ENCODE measurements around the gene ITIH3. TPM values are rescaled to one million over a fixed set of nuclear protein-coding genes. Genes with fewer than 3 reads are reported as not detected.

Gene ITIH3
- total and polyA plus RNA-seq, 10 of the 15 experiments (the other 5 are each of a cell fraction or from before 2014, with no cell fraction given), result 0.07 to 0.17 (median 0.15) TPM; not detected in 7

- no peaks in the 10 kb centered on the region for H3K4me1 ChIP-seq (ENCODE audit: control insufficient read depth, insufficient read depth, low read length)
- H3K4me3 ChIP-seq, result no peak within 1 kb of the TSS
- H4K20me1 ChIP-seq (ENCODE audit: control insufficient read depth, insufficient read depth), result no peaks in the 10 kb centered on the region
- TF ChIP-seq SIX5 (IDR thresholded peaks at IDR 0.05; ENCODE audit: low read depth, low read length, severe bottlenecking), result no peak
- no peak for TF ChIP-seq MTA2 (IDR thresholded peaks at IDR 0.05; ENCODE audit: low read depth)
- no peak for TF ChIP-seq CREM (IDR thresholded peaks at IDR 0.05; ENCODE audit: low read depth)
- TF ChIP-seq SREBF1 (IDR thresholded peaks at IDR 0.05; ENCODE audit: low read length), result no peak
- TF ChIP-seq GABPA (IDR thresholded peaks at IDR 0.05; ENCODE audit: low read depth), result no peak
- no peak for TF ChIP-seq PBX3 (IDR thresholded peaks at IDR 0.05; ENCODE audit: insufficient replicate concordance, low read depth, low read length)
- no peak for TF ChIP-seq EGR1 (IDR thresholded peaks at IDR 0.05; ENCODE audit: borderline replicate concordance in 1 of 2, low read depth in 2 of 2, low read length in 2 of 2)
- TF ChIP-seq, protein P1, sequence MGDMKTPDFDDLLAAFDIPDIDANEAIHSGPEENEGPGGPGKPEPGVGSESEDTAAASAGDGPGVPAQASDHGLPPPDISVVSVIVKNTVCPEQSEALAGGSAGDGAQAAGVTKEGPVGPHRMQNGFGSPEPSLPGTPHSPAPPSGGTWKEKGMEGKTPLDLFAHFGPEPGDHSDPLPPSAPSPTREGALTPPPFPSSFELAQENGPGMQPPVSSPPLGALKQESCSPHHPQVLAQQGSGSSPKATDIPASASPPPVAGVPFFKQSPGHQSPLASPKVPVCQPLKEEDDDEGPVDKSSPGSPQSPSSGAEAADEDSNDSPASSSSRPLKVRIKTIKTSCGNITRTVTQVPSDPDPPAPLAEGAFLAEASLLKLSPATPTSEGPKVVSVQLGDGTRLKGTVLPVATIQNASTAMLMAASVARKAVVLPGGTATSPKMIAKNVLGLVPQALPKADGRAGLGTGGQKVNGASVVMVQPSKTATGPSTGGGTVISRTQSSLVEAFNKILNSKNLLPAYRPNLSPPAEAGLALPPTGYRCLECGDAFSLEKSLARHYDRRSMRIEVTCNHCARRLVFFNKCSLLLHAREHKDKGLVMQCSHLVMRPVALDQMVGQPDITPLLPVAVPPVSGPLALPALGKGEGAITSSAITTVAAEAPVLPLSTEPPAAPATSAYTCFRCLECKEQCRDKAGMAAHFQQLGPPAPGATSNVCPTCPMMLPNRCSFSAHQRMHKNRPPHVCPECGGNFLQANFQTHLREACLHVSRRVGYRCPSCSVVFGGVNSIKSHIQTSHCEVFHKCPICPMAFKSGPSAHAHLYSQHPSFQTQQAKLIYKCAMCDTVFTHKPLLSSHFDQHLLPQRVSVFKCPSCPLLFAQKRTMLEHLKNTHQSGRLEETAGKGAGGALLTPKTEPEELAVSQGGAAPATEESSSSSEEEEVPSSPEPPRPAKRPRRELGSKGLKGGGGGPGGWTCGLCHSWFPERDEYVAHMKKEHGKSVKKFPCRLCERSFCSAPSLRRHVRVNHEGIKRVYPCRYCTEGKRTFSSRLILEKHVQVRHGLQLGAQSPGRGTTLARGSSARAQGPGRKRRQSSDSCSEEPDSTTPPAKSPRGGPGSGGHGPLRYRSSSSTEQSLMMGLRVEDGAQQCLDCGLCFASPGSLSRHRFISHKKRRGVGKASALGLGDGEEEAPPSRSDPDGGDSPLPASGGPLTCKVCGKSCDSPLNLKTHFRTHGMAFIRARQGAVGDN (IDR thresholded peaks at IDR 0.05), result no peak
- TF ChIP-seq, protein P2, sequence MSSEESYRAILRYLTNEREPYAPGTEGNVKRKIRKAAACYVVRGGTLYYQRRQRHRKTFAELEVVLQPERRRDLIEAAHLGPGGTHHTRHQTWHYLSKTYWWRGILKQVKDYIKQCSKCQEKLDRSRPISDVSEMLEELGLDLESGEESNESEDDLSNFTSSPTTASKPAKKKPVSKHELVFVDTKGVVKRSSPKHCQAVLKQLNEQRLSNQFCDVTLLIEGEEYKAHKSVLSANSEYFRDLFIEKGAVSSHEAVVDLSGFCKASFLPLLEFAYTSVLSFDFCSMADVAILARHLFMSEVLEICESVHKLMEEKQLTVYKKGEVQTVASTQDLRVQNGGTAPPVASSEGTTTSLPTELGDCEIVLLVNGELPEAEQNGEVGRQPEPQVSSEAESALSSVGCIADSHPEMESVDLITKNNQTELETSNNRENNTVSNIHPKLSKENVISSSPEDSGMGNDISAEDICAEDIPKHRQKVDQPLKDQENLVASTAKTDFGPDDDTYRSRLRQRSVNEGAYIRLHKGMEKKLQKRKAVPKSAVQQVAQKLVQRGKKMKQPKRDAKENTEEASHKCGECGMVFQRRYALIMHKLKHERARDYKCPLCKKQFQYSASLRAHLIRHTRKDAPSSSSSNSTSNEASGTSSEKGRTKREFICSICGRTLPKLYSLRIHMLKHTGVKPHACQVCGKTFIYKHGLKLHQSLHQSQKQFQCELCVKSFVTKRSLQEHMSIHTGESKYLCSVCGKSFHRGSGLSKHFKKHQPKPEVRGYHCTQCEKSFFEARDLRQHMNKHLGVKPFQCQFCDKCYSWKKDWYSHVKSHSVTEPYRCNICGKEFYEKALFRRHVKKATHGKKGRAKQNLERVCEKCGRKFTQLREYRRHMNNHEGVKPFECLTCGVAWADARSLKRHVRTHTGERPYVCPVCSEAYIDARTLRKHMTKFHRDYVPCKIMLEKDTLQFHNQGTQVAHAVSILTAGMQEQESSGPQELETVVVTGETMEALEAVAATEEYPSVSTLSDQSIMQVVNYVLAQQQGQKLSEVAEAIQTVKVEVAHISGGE (CRISPR knock-in tag; IDR thresholded peaks at IDR 0.05), result no peak
- TF ChIP-seq STAT3 (IDR thresholded peaks at IDR 0.05; ENCODE audit: low read depth, low read length), result no peak
- no peaks in the 10 kb centered on the region for H3K9me3 ChIP-seq (replicated peaks; ENCODE audit: control insufficient read depth, insufficient read depth, low read length)
- no peak within 1 kb of the TSS for H3K9ac ChIP-seq (ENCODE audit: control insufficient read depth, insufficient read depth, low read length)
- WGBS (ENCODE audit: insufficient coverage, insufficient replicate concordance, low lambda C conversion rate, missing lambda C conversion rate), result 83% methylated on average over 16 of the region's 16 CpGs
- FAIRE-seq (no peak), ATAC-seq (no peak), DNase-seq (ENCODE audit: low read depth, low spot score) (no peak)
- POLR2A ChIA-PET, result no interaction called here
- in situ Hi-C loops (cut with MboI) (no loop called here), intact Hi-C loops (cut with micrococcal nuclease; ENCODE audit: unreplicated experiment) (no loop called here)
- no peaks in the 10 kb centered on the region; a peak in 2 of 4 replicates for H3K36me3 ChIP-seq (ENCODE audit: control insufficient read depth in 2 of 2, insufficient read depth in 2 of 2, low read length in 1 of 2)
- BruUV-seq (replicated peaks), result no TSS peak
- RAD21 ChIA-PET (ENCODE audit: unreplicated experiment), result no interaction called here
- no peak within 1 kb of the TSS for H3K4me2 ChIP-seq (ENCODE audit: control insufficient read depth, insufficient read depth)
- no peaks in the 10 kb centered on the region for H3K79me2 ChIP-seq (ENCODE audit: control insufficient read depth, insufficient read depth, low read length)
- SMC1A ChIA-PET (ENCODE audit: uncharacterized antibody, unreplicated experiment), result no interaction called here
- CTCF ChIA-PET, result no interaction called here
- H3K27ac ChIP-seq (ENCODE audit: control insufficient read depth, insufficient read depth), result no peak within 1 kb of the TSS
- H2AFZ ChIP-seq (ENCODE audit: control insufficient read depth, low read depth, low read length), result no peak within 1 kb of the TSS
- H3K27me3 ChIP-seq (replicated peaks in 1 of 2; ENCODE audit: control insufficient read depth in 2 of 2, insufficient read depth in 2 of 2, low read length in 1 of 2), result no peaks in the 10 kb centered on the region
These were observed 36.1 kb downstream of the ITIH3 start, which contains the start of gene ITIH4 for GRCh38 chr3:52830535-52831258. TSS of gene ITIH4 (minus strand) at chr3:52830672. CDS start at chr3:52830642, 30 bp downstream.
